Prostate gland (tissue), 2 donors: ENCODE measurements around the gene ESAM.

Experiments
- CTCF ChIP-seq, 4 experiments: fragments of 200-600 bp in 2 of 4; fragments of 450-650 bp in 2 of 4; sonication (generic) in 2 of 4; IDR thresholded peaks; 1 replicate in 3 of 4; 2 replicates in 1 of 4; pipeline ENCODE4 v1.5.1; 2016 to 2019; ENCODE audit warnings: antibody characterized with exemption in 4 of 4, mild to moderate bottlenecking in 2 of 4, moderate library complexity in 2 of 4
- POLR2A ChIP-seq: fragments of 450-650 bp; IDR thresholded peaks from one replicate; pipeline ENCODE4 v1.6.1; 2016; ENCODE audit warnings: antibody characterized with exemption, mild to moderate bottlenecking
- POLR2AphosphoS5 ChIP-seq: sonication (generic); formaldehyde crosslinking; IDR thresholded peaks from one replicate; pipeline ENCODE4 v1.6.1; 2017; ENCODE audit warnings: antibody characterized with exemption

- TF ChIP-seq CTCF (IDR thresholded peaks at IDR 0.05) (no peak), POLR2A (no peak), POLR2AphosphoS5 (no peak)
These were observed 7.8 kb downstream of the ESAM start for GRCh38 chr11:124754309-124754708.
